Measurements from ENCODE around the gene RBMS3.
"Not testable (repeated sequence)": the region's sequence is repeated elsewhere in the genome, so short reads cannot be mapped to it uniquely, and the experiment has no call there.

The RBMS3 gene

DNA sequence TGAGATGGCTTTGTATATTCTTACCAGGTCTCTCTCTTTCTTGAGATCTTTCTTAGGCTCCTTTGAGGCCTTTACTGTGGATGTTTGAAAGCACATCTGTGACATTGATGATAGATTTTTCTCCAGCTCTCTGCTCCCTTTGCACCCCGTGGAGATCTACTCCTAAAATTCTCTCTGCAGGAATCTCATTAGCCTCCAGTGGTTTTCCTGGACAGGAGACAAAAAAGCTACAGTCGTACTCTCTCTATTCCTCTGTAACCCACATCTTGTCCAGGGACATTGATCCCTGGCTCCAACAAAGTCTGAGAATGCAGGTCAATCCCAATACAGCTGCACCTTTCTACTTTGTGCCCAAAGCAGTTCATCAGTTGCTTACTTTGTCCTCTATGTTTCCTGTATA, 68.2 kb downstream of the RBMS3 start:
- Mint-ChIP-seq H3K4me1 (ENCODE audit: low read depth) (peaks cover under 1% of the 10 kb centered on the region), H3K27me3 (ENCODE audit: low read depth) (no peaks in the 10 kb centered on the region), H3K4me3 (no peak overlapping the region), H3K36me3 (ENCODE audit: low read depth) (no peaks in the 10 kb centered on the region), H3K27ac (no peak overlapping the region), H3K9me3 (no peaks in the 10 kb centered on the region)

DNA sequence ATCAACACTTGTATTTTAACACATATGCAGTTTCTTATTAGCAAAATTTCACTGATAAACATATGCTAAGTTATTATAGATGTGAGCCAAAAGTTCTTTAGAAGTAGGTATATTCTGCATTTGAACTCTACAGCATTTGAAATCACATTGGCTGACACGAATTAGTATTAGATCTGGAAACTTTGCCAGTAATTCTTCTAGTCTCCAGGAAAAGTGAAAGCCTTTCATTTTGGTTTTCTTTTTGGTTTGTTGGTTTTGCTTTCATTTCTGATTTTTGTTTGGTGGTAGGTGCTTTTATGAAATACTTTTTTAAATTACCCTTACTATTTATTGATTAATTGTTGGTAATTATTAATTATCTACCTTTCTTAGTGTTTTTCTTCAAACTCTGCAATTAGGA, 72.9 kb downstream of the RBMS3 start:
- H3K27me3 Mint-ChIP-seq (ENCODE audit: low read depth) = peaks cover 4% of the 10 kb centered on the region
- H3K36me3 Mint-ChIP-seq (ENCODE audit: low read depth) = no peaks in the 10 kb centered on the region
- no peaks in the 10 kb centered on the region for H3K9me3 Mint-ChIP-seq
- no peak overlapping the region for H3K4me3 Mint-ChIP-seq
- peaks cover 14% of the 10 kb centered on the region for H3K4me1 Mint-ChIP-seq (ENCODE audit: low read depth)
- no peak overlapping the region for H3K27ac Mint-ChIP-seq

DNA sequence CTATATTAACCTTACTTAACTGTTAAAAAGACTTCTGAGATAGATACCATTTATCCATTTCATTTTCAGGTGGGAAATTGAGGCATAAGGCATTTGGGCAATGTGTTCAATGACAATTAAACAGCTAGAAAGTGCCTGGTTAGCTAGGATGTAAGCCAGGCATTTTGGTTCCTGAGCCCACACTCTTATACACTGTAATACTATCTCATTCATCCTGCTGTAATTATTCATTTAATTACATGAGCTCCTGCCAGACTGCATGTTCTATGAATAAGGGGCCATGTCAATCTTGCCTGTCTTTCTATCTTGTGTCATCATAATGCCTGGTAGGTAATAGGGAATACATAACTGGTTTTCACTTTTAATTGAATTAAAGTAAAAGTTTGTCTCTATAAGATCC, 74.0 kb downstream of the RBMS3 start:
- Mint-ChIP-seq H3K27me3 (ENCODE audit: low read depth) (peaks cover 4% of the 10 kb centered on the region), H3K27ac (no peak overlapping the region), H3K4me3 (no peak overlapping the region), H3K9me3 (peaks cover 2% of the 10 kb centered on the region), H3K4me1 (ENCODE audit: low read depth) (peaks cover 14% of the 10 kb centered on the region), H3K36me3 (ENCODE audit: low read depth) (no peaks in the 10 kb centered on the region)

DNA sequence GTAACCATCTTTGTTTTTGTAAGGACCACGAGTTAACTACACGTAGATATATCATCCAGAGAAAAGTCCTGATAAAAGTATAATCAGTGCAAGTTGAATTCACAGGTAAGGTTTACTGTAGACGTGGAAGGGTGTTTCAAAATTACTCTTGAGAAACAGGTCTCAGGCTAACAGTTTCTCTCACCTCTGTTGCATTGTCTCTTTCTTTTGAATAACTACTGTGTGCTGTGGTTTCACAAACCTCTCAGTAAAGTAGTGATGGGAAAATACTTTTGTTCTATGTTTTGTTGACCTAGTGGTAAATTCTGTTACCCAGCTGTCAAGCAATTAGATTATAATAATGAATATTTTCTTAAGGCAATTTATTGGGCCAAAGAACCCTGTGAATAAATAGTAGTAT, 75.2 kb downstream of the RBMS3 start:
- peaks cover 16% of the 10 kb centered on the region for H3K4me1 Mint-ChIP-seq (ENCODE audit: low read depth)
- peaks cover 6% of the 10 kb centered on the region for H3K9me3 Mint-ChIP-seq
- peaks cover 4% of the 10 kb centered on the region for H3K27me3 Mint-ChIP-seq (ENCODE audit: low read depth)
- no peak overlapping the region for H3K27ac Mint-ChIP-seq
- no peak overlapping the region for H3K4me3 Mint-ChIP-seq
- H3K36me3 Mint-ChIP-seq (ENCODE audit: low read depth) = no peaks in the 10 kb centered on the region

DNA sequence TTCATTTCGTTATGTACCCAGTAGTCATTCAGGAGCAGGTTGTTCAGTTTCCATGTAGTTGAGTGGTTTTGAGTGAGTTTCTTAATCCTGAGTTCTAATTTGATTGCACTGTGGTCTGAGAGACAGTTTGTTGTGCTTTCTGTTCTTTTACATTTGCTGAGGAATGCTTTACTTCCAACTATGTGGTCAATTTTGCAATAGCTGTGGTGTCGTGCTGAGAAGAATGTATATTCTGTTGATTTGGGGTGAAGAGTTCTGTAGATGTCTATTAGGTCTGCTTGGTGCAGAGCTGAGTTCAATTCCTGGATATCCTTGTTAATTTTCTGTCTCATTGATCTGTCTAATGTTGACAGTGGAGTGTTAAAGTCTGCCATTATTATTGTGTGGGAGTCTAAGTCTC, 79.4 kb downstream of the RBMS3 start:
- not testable (repeated sequence) for H3K27me3 Mint-ChIP-seq (ENCODE audit: low read depth); H3K27ac Mint-ChIP-seq; H3K4me1 Mint-ChIP-seq (ENCODE audit: low read depth); H3K36me3 Mint-ChIP-seq (ENCODE audit: low read depth); H3K4me3 Mint-ChIP-seq
- peaks cover 12% of the 10 kb centered on the region for H3K9me3 Mint-ChIP-seq

DNA sequence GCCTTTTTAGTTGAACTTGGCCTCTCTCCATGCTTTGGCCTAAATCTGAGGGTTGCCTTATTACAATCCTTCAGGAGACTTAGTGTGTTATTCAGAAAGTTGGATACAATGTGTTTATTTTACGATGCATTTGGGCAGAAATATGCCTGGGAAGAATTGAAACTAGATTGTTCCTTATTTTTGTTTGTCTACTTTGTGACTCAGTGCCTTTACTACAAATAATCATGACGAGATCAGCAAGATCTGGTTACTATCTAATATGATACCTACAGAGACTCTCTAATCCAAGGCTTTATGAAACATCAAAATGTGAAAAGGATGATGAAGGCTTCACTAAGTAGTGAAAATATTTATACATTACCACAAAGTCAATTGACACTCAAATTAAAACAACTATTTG, 82.2 kb downstream of the RBMS3 start:
- Mint-ChIP-seq H3K27me3 (ENCODE audit: low read depth) (peaks cover 5% of the 10 kb centered on the region), H3K4me3 (no peak overlapping the region), H3K27ac (no peak overlapping the region), H3K4me1 (ENCODE audit: low read depth) (peaks cover 3% of the 10 kb centered on the region), H3K9me3 (peaks cover 12% of the 10 kb centered on the region), H3K36me3 (ENCODE audit: low read depth) (peaks cover 2% of the 10 kb centered on the region)

DNA sequence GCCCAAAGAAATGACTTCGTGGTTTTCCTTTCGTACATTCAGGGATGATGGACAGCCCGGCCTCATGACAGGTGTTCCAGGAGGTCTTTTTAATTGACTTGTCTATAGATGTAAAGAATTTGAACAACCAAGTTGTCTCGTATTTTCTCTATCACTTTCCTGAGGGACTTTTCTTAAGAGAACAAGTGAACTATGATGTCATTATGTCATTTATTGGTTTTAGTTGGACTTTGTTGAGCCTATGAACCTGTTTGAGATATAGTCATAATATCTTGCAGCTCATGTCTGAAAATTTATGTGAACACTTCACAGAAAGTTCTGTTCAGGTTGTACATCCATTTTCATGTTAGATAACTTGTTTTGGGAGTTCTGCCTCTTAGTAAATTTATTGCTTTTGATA, 89.2 kb downstream of the RBMS3 start:
- H3K36me3 Mint-ChIP-seq (ENCODE audit: low read depth) = no peaks in the 10 kb centered on the region
- no peaks in the 10 kb centered on the region for H3K9me3 Mint-ChIP-seq
- no peak overlapping the region for H3K27ac Mint-ChIP-seq
- H3K27me3 Mint-ChIP-seq (ENCODE audit: low read depth) = peaks cover 5% of the 10 kb centered on the region
- no peak overlapping the region for H3K4me3 Mint-ChIP-seq
- H3K4me1 Mint-ChIP-seq (ENCODE audit: low read depth) = peaks cover 5% of the 10 kb centered on the region

DNA sequence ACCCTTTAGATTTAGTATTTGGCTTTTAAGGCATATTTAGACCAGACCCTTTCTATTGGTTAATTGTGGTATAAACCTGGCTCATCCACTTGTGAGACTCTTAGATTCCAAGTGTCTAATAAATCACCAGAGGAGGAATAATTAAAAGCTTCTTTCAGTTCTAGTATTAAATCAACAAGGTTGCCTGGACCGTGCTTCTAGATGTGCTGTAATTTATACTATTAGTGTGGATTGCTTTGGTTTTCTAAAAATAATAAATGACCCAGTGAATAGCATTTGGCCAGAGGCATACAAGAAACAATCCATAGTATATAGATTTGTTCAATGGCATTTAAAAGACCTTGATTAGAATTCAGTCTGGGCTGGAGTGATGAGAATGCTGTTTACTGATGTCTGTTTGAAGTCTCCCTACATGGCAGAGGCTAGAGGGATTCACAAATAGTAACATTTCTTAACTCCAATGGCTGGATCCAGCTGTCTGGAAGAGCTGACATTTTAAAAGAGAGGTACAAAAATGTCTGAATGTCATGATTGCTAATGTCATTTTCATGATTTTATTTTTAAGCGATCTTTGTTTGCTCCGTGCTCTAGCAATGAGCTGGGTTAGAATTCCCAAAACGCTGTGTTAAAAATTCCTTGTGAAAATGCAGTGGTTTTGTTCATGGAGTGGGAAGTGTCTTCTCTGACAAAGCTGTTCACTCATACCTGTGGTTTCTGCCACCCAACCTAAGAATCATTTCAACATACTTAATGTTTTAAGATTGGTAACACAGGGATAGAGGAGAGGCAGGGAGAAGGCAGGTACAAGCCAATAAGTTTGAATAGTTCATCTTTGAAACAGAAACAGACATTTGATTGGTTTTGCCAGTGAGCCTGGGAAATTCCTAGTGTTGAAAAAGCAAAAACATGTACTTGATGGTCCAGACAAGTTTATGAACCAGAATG, 89.9 kb downstream of the RBMS3 start:
- H3K4me1 Mint-ChIP-seq (ENCODE audit: low read depth) = peaks cover 5% of the 10 kb centered on the region
- peaks cover under 1% of the 10 kb centered on the region for H3K27me3 Mint-ChIP-seq (ENCODE audit: low read depth)
- H3K27ac Mint-ChIP-seq = no peak overlapping the region
- H3K4me3 Mint-ChIP-seq = no peak overlapping the region
- H3K36me3 Mint-ChIP-seq (ENCODE audit: low read depth) = no peaks in the 10 kb centered on the region
- no peaks in the 10 kb centered on the region for H3K9me3 Mint-ChIP-seq

DNA sequence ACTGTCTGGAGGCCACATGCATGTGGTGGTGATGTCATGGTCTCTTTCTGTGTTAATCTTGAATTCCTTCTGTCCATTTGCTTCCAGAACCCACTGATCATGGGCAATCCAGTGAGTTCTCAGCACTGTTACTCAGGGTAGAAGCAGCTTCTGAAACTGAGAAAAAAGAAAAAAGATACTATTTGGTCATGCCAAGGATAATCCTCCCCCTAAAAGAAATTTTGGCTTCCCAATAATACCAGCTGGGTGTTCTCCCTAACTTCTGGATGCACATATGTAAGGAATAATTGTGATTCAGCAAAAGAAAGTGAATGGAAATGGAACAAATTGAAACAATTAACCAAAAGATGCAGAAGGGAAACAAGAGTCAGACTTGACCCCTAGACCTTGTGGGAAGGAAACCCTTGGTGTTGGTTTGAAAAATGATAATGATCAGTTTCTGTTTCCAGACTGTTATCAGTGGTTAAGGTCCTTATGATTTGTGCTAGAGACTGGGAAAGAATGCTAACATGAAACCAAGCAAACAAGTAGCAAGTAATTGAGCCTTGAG, 92.3 kb downstream of the RBMS3 start:
- no peaks in the 10 kb centered on the region for H3K27me3 Mint-ChIP-seq (ENCODE audit: low read depth)
- H3K4me3 Mint-ChIP-seq = no peak overlapping the region
- H3K27ac Mint-ChIP-seq = no peak overlapping the region
- H3K36me3 Mint-ChIP-seq (ENCODE audit: low read depth) = no peaks in the 10 kb centered on the region
- peaks cover 5% of the 10 kb centered on the region for H3K4me1 Mint-ChIP-seq (ENCODE audit: low read depth)
- H3K9me3 Mint-ChIP-seq = no peaks in the 10 kb centered on the region

DNA sequence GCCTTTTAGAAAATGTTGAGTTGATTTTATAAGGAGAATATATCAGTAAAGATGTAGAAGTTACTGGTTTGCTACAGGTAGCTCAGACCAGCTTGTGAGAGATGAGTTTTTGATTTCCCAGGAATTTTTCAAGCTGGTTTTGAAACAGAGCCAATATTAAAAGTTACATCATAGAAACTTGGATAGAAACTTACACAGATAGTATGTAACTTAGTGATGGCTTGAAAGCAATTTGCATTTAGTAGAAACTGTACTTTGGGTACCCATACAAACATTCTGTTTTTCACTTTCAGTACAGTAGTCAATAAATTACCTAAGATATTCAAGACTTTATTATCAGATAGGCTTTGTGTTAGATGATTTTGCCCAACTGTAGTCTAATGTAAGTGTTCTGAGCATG, 93.4 kb downstream of the RBMS3 start:
- Mint-ChIP-seq H3K4me1 (ENCODE audit: low read depth) (peaks cover 5% of the 10 kb centered on the region), H3K4me3 (no peak overlapping the region), H3K9me3 (no peaks in the 10 kb centered on the region), H3K36me3 (ENCODE audit: low read depth) (no peaks in the 10 kb centered on the region), H3K27ac (no peak overlapping the region), H3K27me3 (ENCODE audit: low read depth) (no peaks in the 10 kb centered on the region)

DNA sequence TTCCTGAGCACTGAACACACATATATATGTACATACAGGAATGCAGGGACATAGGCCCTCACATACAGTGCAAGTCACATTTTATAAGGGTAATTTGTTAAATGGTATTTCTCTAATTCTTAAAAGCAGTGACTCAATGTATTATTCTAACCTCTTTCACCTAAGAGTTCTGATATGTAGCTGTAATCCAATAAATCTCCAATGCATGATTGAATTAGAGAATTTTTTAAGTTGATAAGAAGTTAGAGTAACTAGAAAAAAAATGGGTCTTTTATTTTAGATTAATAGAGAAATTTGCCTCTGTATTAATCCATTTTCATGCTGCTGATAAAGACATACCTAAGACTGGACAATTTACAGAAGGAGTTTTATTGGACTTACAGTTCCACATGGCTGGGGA, 98.2 kb downstream of the RBMS3 start:
- no peaks in the 10 kb centered on the region for H3K27me3 Mint-ChIP-seq (ENCODE audit: low read depth)
- H3K4me3 Mint-ChIP-seq = no peak overlapping the region
- no peaks in the 10 kb centered on the region for H3K9me3 Mint-ChIP-seq
- H3K4me1 Mint-ChIP-seq (ENCODE audit: low read depth) = no peaks in the 10 kb centered on the region
- H3K36me3 Mint-ChIP-seq (ENCODE audit: low read depth) = no peaks in the 10 kb centered on the region
- no peak overlapping the region for H3K27ac Mint-ChIP-seq

DNA sequence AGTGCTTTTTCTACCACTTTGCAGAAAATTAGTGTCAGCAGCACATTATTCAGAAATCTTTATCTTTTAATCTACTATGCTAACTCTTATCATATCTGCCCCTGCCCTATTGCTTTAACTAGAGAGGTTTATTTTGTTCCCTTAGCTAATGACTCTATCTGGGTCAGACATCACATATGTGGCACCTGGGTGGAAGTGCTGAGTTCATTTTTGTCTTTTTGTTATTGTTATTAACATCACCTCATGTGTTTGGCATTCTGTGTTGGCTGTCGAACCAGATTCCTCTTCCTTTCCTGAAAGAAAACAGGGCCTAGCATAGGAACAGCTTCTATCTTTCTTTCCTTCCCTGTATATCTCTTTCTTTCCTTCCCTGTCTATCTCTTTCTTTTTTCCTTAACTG, 100.7 kb downstream of the RBMS3 start:
- no peaks in the 10 kb centered on the region for H3K9me3 Mint-ChIP-seq
- H3K27me3 Mint-ChIP-seq (ENCODE audit: low read depth) = no peaks in the 10 kb centered on the region
- no peak overlapping the region for H3K4me3 Mint-ChIP-seq
- H3K36me3 Mint-ChIP-seq (ENCODE audit: low read depth) = no peaks in the 10 kb centered on the region
- H3K27ac Mint-ChIP-seq = no peak overlapping the region
- peaks cover under 1% of the 10 kb centered on the region for H3K4me1 Mint-ChIP-seq (ENCODE audit: low read depth)

DNA sequence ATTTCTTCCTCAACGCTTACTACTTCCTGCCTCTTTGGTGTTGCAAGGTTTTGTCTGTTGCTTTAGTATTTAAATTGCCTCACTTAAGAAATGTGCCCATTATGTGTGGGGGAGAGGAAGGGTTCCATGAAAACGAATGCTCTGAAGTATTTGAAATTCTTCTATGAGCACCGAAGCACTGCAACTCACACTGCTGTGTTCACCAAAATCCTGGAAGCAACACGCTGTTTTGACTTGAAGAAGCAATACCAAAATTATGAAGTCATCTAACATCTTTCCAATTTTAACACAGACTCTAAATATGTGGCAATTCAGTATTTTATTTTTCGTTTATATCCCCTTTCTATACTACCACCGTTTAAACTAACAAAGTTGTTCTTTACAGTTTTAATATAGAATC, 101.5 kb downstream of the RBMS3 start:
- Mint-ChIP-seq H3K4me1 (ENCODE audit: low read depth) (peaks cover 2% of the 10 kb centered on the region), H3K36me3 (ENCODE audit: low read depth) (no peaks in the 10 kb centered on the region)

DNA sequence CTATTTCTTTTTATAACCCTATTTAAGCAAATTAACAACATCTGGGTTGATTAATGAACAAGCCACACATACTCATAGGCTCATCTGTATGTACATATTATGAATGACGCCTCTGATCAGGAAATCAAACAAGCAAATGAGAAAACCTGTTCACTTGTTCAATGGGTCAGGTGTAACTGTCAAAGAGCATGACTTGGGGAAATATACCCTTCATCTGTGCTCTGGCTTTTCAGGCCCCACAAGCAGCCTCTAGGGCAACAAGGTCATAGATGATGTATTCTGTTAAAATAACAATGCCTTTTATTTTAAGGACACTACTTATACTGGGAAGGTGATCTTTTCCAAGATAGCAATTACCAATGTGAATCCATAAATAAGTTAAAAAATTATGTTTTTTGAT, 102.0 kb downstream of the RBMS3 start:
- H3K36me3 Mint-ChIP-seq (ENCODE audit: low read depth) = no peaks in the 10 kb centered on the region
- H3K9me3 Mint-ChIP-seq = no peaks in the 10 kb centered on the region
- H3K4me1 Mint-ChIP-seq (ENCODE audit: low read depth) = peaks cover 2% of the 10 kb centered on the region
- H3K27ac Mint-ChIP-seq = no peak overlapping the region
- no peaks in the 10 kb centered on the region for H3K27me3 Mint-ChIP-seq (ENCODE audit: low read depth)
- H3K4me3 Mint-ChIP-seq = no peak overlapping the region

More for the DNA sequence above, 101.5 kb downstream of the RBMS3 start:
- Mint-ChIP-seq H3K9me3 (no peaks in the 10 kb centered on the region), H3K27ac (no peak overlapping the region), H3K27me3 (ENCODE audit: low read depth) (no peaks in the 10 kb centered on the region), H3K4me3 (no peak overlapping the region)

DNA sequence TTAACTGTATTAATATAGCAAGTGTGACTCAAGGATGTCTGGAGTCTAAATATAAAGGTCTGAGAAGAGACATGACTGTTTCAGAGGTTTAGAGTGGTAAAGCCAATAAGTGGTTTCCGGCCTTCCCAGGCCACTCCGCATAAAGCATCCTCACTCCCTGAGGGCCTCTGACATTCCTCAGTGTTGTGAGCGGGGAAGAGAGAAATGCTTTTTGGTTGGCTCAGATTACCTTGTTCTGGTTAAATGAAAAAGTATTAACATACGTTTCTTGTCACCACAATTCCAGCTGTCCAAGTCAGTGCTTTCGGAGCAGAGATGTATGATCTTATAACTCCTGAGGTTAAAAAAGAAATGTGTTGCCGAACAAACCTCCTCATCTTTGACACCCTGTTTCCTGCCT, 103.8 kb downstream of the RBMS3 start:
- no peak overlapping the region for H3K27ac Mint-ChIP-seq
- no peaks in the 10 kb centered on the region for H3K36me3 Mint-ChIP-seq (ENCODE audit: low read depth)
- no peak overlapping the region for H3K4me3 Mint-ChIP-seq
- H3K27me3 Mint-ChIP-seq (ENCODE audit: low read depth) = no peaks in the 10 kb centered on the region
- no peaks in the 10 kb centered on the region for H3K9me3 Mint-ChIP-seq
- H3K4me1 Mint-ChIP-seq (ENCODE audit: low read depth) = peaks cover 2% of the 10 kb centered on the region

Data from T-helper 1 cell treated with Interleukin-12 subunit alpha and Interleukin-12 subunit beta and Interleukin-4 antibody, amounts not matched to agents 30 μg/mL and 1 μg/mL, for 36 hours (primary cell).